Stimulated activated CD8-positive, alpha-beta memory T cell treated with anti-CD3 and anti-CD28 coated beads, Interleukin-7, amount 100 ng/mL, for 24 hours (primary cell): ENCODE measurements around the gene OPCML.

Source experiments
- DNase-seq: peaks from one replicate; pipeline ENCODE4 v3.0.0-alpha.2; 2020; ENCODE audit warnings: low read depth

OPCML gene

GRCh38 chr11:133232665-133233064, 299.6 kb downstream of the OPCML start:
- no peak for DNase-seq

- DNase-seq: no peak
Measured at GRCh38 chr11:133230431-133230830, 301.9 kb downstream of the OPCML start.

- DNase-seq: no peak
Measured at GRCh38 chr11:133228471-133229329, 303.6 kb downstream of the OPCML start.

- no peak for DNase-seq
Measured at GRCh38 chr11:133227632-133228111, 304.6 kb downstream of the OPCML start.

- DNase-seq: no peak
Measured at GRCh38 chr11:133224271-133224670, 308.0 kb downstream of the OPCML start.

- DNase-seq: no peak
Measured at GRCh38 chr11:133222425-133223330, 309.6 kb downstream of the OPCML start.

- no peak for DNase-seq
Measured at GRCh38 chr11:133219543-133219942, 312.8 kb downstream of the OPCML start.

- no peak for DNase-seq
Measured at GRCh38 chr11:133216813-133217212, 315.5 kb downstream of the OPCML start.

- no peak for DNase-seq
Measured at GRCh38 chr11:133215596-133216230, 316.6 kb downstream of the OPCML start.

GRCh38 chr11:133214646-133215045, 317.7 kb downstream of the OPCML start:
- no peak for DNase-seq

GRCh38 chr11:133212201-133212600, 320.1 kb downstream of the OPCML start:
- DNase-seq: no peak

- DNase-seq: no peak
Measured at GRCh38 chr11:133207995-133208394, 324.3 kb downstream of the OPCML start.

- DNase-seq: no peak
Measured at GRCh38 chr11:133206313-133207005, 325.8 kb downstream of the OPCML start.

GRCh38 chr11:133204158-133204557, 328.1 kb downstream of the OPCML start:
- no peak for DNase-seq

- no peak for DNase-seq
Measured at GRCh38 chr11:133202816-133203215, 329.5 kb downstream of the OPCML start.

- no peak for DNase-seq
Measured at GRCh38 chr11:133198438-133198837, 333.9 kb downstream of the OPCML start.

- no peak for DNase-seq
Measured at GRCh38 chr11:133197425-133197824, 334.9 kb downstream of the OPCML start.

GRCh38 chr11:133191931-133192330, 340.4 kb downstream of the OPCML start:
- DNase-seq: no peak

GRCh38 chr11:133181667-133182066, 350.6 kb downstream of the OPCML start:
- DNase-seq: no peak

- no peak for DNase-seq
Measured at GRCh38 chr11:133181066-133181465, 351.2 kb downstream of the OPCML start.

- DNase-seq: no peak
Measured at GRCh38 chr11:133180201-133180600, 352.1 kb downstream of the OPCML start.

GRCh38 chr11:133176748-133177147, 355.6 kb downstream of the OPCML start:
- no peak for DNase-seq
